Pancreas (tissue), 10 donors: ENCODE measurements around the gene KREMEN1. TPM values are rescaled to one million over a fixed set of nuclear protein-coding genes. Genes with fewer than 3 reads are reported as not detected.

Source experiments
- ATAC-seq, 4 donors: fragments of 200-7000 bp; cut with Tn5 transposase; one replicate each; pipeline versions ENCODE4 v1.8.0 to v1.9.1; 2020; ENCODE audit warnings: mild to moderate bottlenecking in 4 of 4, moderate library complexity in 4 of 4
- DNase-seq, 6 donors: peaks; one replicate each; pipeline ENCODE4 v3.0.0-alpha.2; 2020
- FAIRE-seq: peaks from 2 replicates; lab custom pipeline; 2012; peaks lifted over from hg19 to GRCh38; lab: Jason Lieb, UNC
- H3K27ac ChIP-seq, 4 donors: fragments of 200-600 bp; sonication (generic); 1 replicate in 3 of 4; 2 replicates in 1 of 4; pipeline versions ENCODE4 v1.5.0 to v1.8.0; 2020
- H3K27me3 ChIP-seq, 4 donors: fragments of 200-600 bp; one replicate each; pipeline ENCODE4 v1.8.0; 2021
- H3K36me3 ChIP-seq, 3 donors: fragments of 200-600 bp; sonication (generic) in 1 of 3; one replicate each; pipeline versions ENCODE4 v1.5.0 to v1.8.0; 2020 to 2021
- H3K4me1 ChIP-seq, 3 donors: fragments of 200-600 bp; one replicate each; pipeline ENCODE4 v1.8.0; 2021
- H3K4me3 ChIP-seq, 4 donors: fragments of 200-600 bp; sonication (generic) in 2 of 4; one replicate each; pipeline versions ENCODE4 v1.5.0 to v1.8.0; 2020 to 2021
- H3K9me3 ChIP-seq, 4 donors: fragments of 200-600 bp; one replicate each; pipeline ENCODE4 v1.8.0; 2021
- WGBS, 2 donors: extraction: QIAGEN DNeasy Blood & Tissue Kit; methylation state at CpG; one replicate each; pipeline ENCODE4 v1.1.7; 2013; 5-methylcytosine and 5-hydroxymethylcytosine counted together
- intact Hi-C, 3 donors: fragments of 100-400 bp; cut with DNase I; formaldehyde crosslinking; loops; one replicate each; pipeline versions ENCODE4 v1.11.1 to v1.14.2; 2022
- polyA plus RNA-seq, 2 donors: library from polyadenylated mRNA; stranded (reverse); fragments of 200-250 nt; gene quantifications; one replicate each; pipeline ENCODE4 v1.2.3, GENCODE V29; 2013
- total RNA-seq, 6 donors: library from RNA; stranded (reverse); fragmentation: NEBNext Ultra II Directional in 4 of 6; extraction: Animal tissue kit (Norgen Biotek cat#: 25700) in 4 of 6; gene quantifications; one replicate each; pipeline versions ENCODE4 v1.2.1 to v1.2.4, GENCODE V29; 2021 to 2023
- TF ChIP-seq, protein P1 (sequence below), 4 donors: fragments of 200-600 bp; sonication (generic) in 3 of 4; IDR thresholded peaks; one replicate each; pipeline versions ENCODE4 v1.5.0 to v1.8.0; 2021; ENCODE audit warnings: antibody characterized with exemption in 4 of 4
- donor health status: healthy with polysubstance abuse.
- donor health status: DM: no; HTN: no; CAD: no; lungs with moderate emphysema.
- donor health status: DM: no; HTN: no; CAD: no.
- donor health status: control.
- donor health status: control.
- donor health status: Bipolar disorder and iron deficiency.
- donor health status: DM: yes; HTN: yes; CAD: no.
- donor health status: DM: no; HTN: no; CAD: no.
- donor health status: DM: no; HTN: no; CAD: no.
- donor health status: DM: yes; HTN: yes; CAD: no.

The KREMEN1 gene
- total and polyA plus RNA-seq, 8 donors = 3.3 to 8.7 (median 4.5) TPM

GRCh38 chr22:29166180-29166579, 93.3 kb downstream of the KREMEN1 start:
- DNase-seq = peak in 1 of 6 donors; percentile 12
- Histone ChIP-seq H3K9me3 (no peaks in the 10 kb centered on the region), H3K27me3 (no peaks in the 10 kb centered on the region), H3K36me3 (no peaks in the 10 kb centered on the region), H3K4me3 (no peak overlapping the region), H3K27ac (no peak overlapping the region), H3K4me1 (no peaks in the 10 kb centered on the region)
- ATAC-seq = no peak
- WGBS, 2 donors = 79 to 82% methylated on average over 6 of the region's 6 CpGs
- intact Hi-C loops = no loop called here
- FAIRE-seq = no peak
- TF ChIP-seq, protein P1, sequence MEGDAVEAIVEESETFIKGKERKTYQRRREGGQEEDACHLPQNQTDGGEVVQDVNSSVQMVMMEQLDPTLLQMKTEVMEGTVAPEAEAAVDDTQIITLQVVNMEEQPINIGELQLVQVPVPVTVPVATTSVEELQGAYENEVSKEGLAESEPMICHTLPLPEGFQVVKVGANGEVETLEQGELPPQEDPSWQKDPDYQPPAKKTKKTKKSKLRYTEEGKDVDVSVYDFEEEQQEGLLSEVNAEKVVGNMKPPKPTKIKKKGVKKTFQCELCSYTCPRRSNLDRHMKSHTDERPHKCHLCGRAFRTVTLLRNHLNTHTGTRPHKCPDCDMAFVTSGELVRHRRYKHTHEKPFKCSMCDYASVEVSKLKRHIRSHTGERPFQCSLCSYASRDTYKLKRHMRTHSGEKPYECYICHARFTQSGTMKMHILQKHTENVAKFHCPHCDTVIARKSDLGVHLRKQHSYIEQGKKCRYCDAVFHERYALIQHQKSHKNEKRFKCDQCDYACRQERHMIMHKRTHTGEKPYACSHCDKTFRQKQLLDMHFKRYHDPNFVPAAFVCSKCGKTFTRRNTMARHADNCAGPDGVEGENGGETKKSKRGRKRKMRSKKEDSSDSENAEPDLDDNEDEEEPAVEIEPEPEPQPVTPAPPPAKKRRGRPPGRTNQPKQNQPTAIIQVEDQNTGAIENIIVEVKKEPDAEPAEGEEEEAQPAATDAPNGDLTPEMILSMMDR (IDR thresholded peaks at IDR 0.05) = no peak

DNA sequence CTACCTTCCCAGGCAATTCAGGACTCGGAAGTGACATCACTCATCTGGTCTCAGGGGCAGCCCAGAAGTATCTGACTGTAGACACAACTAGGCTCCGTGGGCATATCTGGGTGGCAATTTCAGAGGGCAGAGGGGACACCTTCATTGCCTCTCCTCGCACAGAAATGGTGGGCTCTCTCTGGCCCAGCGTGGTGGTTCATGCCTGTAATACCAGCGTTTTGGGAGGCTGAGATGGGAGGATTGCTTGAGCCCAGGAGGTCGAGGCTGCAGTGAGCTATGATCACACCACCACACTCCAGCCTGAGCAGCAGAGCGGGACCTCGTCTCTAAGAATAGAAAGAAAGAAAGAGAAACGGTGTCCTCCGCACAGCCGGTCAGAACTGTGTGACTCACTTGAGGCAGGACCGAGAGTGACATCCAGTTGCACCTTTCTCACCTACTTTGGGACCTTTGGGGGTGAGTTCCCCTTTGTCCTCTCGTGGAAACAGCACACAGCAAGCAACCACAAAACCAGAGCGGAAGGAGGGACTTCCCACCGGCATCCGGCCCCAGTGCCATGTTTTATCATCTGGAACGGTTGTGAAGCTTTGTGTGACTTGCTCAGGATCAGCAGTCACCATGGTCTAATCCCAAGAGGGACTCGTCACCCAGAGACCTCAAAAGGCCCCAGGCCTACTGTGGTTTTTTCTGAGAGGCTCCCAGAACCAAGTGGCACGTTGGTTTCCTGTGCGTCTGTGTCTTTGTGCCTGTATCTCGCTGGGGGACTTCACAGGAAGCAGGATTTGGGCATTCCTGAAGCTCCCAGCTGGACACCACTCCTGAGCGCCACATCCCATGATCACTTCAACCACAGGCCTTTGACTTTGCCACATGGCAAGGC, 94.4 kb downstream of the KREMEN1 start:
- WGBS, 2 donors = 80 to 84% methylated on average over 22 of the region's 22 CpGs
- ATAC-seq (no peak), FAIRE-seq (no peak), DNase-seq (peak in 1 of 6 donors; percentile 14)
- Histone ChIP-seq H3K36me3 (no peaks in the 10 kb centered on the region), H3K27ac (no peak overlapping the region), H3K4me1 (no peaks in the 10 kb centered on the region), H3K4me3 (no peak overlapping the region), H3K9me3 (no peaks in the 10 kb centered on the region), H3K27me3 (no peaks in the 10 kb centered on the region)
- TF ChIP-seq, protein P1 (IDR thresholded peaks at IDR 0.05) = no peak
- intact Hi-C loops = no loop called here

- intact Hi-C loops = no loop called here
- no peak overlapping the region for H3K27ac ChIP-seq
- H3K36me3 ChIP-seq = no peaks in the 10 kb centered on the region
- no peaks in the 10 kb centered on the region for H3K4me1 ChIP-seq
- H3K27me3 ChIP-seq = no peaks in the 10 kb centered on the region
- H3K9me3 ChIP-seq = no peaks in the 10 kb centered on the region
- peak in 1 of 6 donors; percentile 31 for DNase-seq
- no peak for FAIRE-seq
- H3K4me3 ChIP-seq = no peak overlapping the region
- TF ChIP-seq, protein P1 (IDR thresholded peaks at IDR 0.05) = no peak
- 74 to 83% methylated on average over 10 of the region's 10 CpGs for WGBS, 2 donors
- ATAC-seq = no peak
Measured at GRCh38 chr22:29171721-29172120, 98.9 kb downstream of the KREMEN1 start.

DNA sequence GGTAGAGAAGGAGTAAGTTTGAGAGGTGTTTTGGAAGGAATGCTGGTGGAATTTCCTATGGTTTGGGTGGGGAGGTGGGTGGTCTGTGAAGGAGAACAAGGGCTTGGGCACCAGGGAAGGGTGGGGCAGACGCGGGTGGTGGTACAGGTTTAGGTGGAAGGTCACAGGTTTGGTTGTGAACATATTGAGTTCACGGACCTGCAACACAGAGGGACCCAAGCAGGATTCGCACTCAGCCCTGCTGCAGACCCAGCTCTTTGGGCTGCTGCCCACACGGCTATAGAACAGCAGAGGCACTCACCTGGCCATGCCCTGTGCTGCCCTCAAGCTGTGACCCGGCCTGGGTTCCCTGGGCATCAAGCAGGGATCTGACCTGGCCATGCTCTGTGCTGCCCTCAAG, 99.4 kb downstream of the KREMEN1 start:
- Histone ChIP-seq H3K4me1 (no peaks in the 10 kb centered on the region), H3K9me3 (no peaks in the 10 kb centered on the region), H3K36me3 (no peaks in the 10 kb centered on the region), H3K27me3 (no peaks in the 10 kb centered on the region), H3K4me3 (no peak overlapping the region), H3K27ac (no peak overlapping the region)
- TF ChIP-seq, protein P1 (IDR thresholded peaks at IDR 0.05) = no peak
- FAIRE-seq = no peak
- intact Hi-C loops = no loop called here
- peak in 1 of 6 donors; percentile 29 for DNase-seq
- WGBS, 2 donors = 83 to 85% methylated on average over 6 of the region's 6 CpGs
- ATAC-seq = no peak

GRCh38 chr22:29175312-29175835, 102.5 kb downstream of the KREMEN1 start:
- H3K4me3 ChIP-seq = no peak overlapping the region
- ATAC-seq (no peak), DNase-seq (no peak), FAIRE-seq (no peak)
- intact Hi-C loops = no loop called here
- TF ChIP-seq, protein P1 (IDR thresholded peaks at IDR 0.05) = no peak
- no peak overlapping the region for H3K27ac ChIP-seq
- 81 to 94% methylated on average over 1 of the region's 1 CpG for WGBS, 2 donors
- no peaks in the 10 kb centered on the region for H3K9me3 ChIP-seq
- H3K36me3 ChIP-seq = no peaks in the 10 kb centered on the region
- no peaks in the 10 kb centered on the region for H3K27me3 ChIP-seq
- H3K4me1 ChIP-seq = no peaks in the 10 kb centered on the region
